Neural progenitor cell (in vitro differentiated cells): ENCODE data around the gene OCA2.

Source experiments
- EZH2 ChIP-seq: fragments of 200-600 bp; sonication (generic); IDR thresholded peaks from 2 replicates; pipeline ENCODE4 v1.6.1; 2017; ENCODE audit warnings: antibody characterized with exemption, mild to moderate bottlenecking, moderate library complexity
- TF ChIP-seq, protein P1 (sequence below): fragments of 200-600 bp; sonication (generic); IDR thresholded peaks from 2 replicates; pipeline ENCODE4 v1.5.1; 2017; ENCODE audit warnings: antibody characterized with exemption, mild to moderate bottlenecking

DNA sequence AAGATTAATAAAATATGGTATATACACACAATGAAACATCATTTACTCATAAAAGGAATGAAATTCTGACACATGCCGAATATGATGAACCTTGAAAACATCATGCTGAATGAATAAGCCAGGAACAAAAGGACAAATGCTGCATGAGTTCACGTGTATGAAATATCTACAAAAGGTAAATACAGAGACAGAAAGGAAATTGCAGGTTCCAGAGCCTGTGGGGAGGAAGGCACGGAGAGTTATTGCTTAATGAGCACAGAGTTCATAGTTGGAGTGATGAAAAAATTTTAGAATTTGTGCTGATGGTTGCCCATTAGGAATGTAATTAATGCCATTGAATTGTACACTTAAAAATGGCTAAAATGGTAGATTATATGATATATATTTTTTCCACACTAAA lies 49.5 kb downstream of the OCA2 start:
- TF ChIP-seq, protein P1, sequence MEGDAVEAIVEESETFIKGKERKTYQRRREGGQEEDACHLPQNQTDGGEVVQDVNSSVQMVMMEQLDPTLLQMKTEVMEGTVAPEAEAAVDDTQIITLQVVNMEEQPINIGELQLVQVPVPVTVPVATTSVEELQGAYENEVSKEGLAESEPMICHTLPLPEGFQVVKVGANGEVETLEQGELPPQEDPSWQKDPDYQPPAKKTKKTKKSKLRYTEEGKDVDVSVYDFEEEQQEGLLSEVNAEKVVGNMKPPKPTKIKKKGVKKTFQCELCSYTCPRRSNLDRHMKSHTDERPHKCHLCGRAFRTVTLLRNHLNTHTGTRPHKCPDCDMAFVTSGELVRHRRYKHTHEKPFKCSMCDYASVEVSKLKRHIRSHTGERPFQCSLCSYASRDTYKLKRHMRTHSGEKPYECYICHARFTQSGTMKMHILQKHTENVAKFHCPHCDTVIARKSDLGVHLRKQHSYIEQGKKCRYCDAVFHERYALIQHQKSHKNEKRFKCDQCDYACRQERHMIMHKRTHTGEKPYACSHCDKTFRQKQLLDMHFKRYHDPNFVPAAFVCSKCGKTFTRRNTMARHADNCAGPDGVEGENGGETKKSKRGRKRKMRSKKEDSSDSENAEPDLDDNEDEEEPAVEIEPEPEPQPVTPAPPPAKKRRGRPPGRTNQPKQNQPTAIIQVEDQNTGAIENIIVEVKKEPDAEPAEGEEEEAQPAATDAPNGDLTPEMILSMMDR: no peak
- TF ChIP-seq EZH2: no peak
